Forelimb muscle (tissue), 1 donor: Measurements from ENCODE around the gene NDUFB3. TPM values are rescaled to one million over a fixed set of nuclear protein-coding genes. Genes with fewer than 3 reads are reported as not detected.
"Not testable (repeated sequence)": the region's sequence is repeated elsewhere in the genome, so short reads cannot be mapped to it uniquely, and the experiment has no call there.

Experiments used
- DNase-seq: peaks from one replicate; pipeline ENCODE4 v3.0.0-alpha.2; 2013; ENCODE audit warnings: low read depth
- polyA plus RNA-seq: library from polyadenylated mRNA; unstranded; fragments of 120-200 nt; gene quantifications from one replicate; pipeline ENCODE4 v1.2.1, GENCODE V29; 2013; ENCODE audit not compliant: insufficient read length

NDUFB3 gene
- polyA plus RNA-seq = 87.4 TPM

- peak; percentile 79 for DNase-seq
These were observed at the start of gene NDUFB3, which contains the start of gene HYCC2 for GRCh38 chr2:201071479-201072200. TSS of gene NDUFB3 (plus strand) at chr2:201072001. CDS start at chr2:201078883, 6,882 bp downstream. TSS of gene HYCC2 (minus strand) at chr2:201071671. CDS start at chr2:201024009, 47,662 bp downstream.

GRCh38 chr2:201024518-201024917, 47.3 kb upstream of the NDUFB3 start:
- no peak for DNase-seq

- DNase-seq = not testable (repeated sequence)
These were observed 37.4 kb upstream of the NDUFB3 start for GRCh38 chr2:201034355-201034754.

- DNase-seq = not testable (repeated sequence)
These were observed 33.4 kb upstream of the NDUFB3 start for GRCh38 chr2:201038361-201038760.

GRCh38 chr2:201038855-201039254, 32.9 kb upstream of the NDUFB3 start:
- DNase-seq = no peak

GRCh38 chr2:201040867-201041628, 30.8 kb upstream of the NDUFB3 start:
- no peak for DNase-seq

GRCh38 chr2:201042451-201042850, 29.4 kb upstream of the NDUFB3 start:
- DNase-seq = not testable (repeated sequence)

GRCh38 chr2:201043050-201043449, 28.8 kb upstream of the NDUFB3 start:
- DNase-seq = not testable (repeated sequence)

GRCh38 chr2:201046881-201047280, 24.9 kb upstream of the NDUFB3 start:
- no peak for DNase-seq

GRCh38 chr2:201049455-201049854, 22.3 kb upstream of the NDUFB3 start:
- no peak for DNase-seq

- DNase-seq = no peak
These were observed 14.7 kb upstream of the NDUFB3 start for GRCh38 chr2:201057087-201057521.

- no peak for DNase-seq
These were observed 14.0 kb upstream of the NDUFB3 start for GRCh38 chr2:201057715-201058248.

- no peak for DNase-seq
These were observed 12.9 kb upstream of the NDUFB3 start for GRCh38 chr2:201058914-201059313.

GRCh38 chr2:201059961-201060755, 11.6 kb upstream of the NDUFB3 start:
- no peak for DNase-seq

GRCh38 chr2:201063516-201063915, 8.3 kb upstream of the NDUFB3 start:
- not testable (repeated sequence) for DNase-seq

GRCh38 chr2:201064797-201065329, 6.9 kb upstream of the NDUFB3 start:
- DNase-seq = no peak

- no peak for DNase-seq
These were observed 788 bp upstream of the NDUFB3 start for GRCh38 chr2:201070948-201071478.

GRCh38 chr2:201072201-201072530, 365 bp downstream of the NDUFB3 start:
- DNase-seq = no peak

- DNase-seq = no peak
These were observed 1.3 kb downstream of the NDUFB3 start for GRCh38 chr2:201073071-201073470.

GRCh38 chr2:201074996-201075395, 3.2 kb downstream of the NDUFB3 start:
- no peak for DNase-seq

GRCh38 chr2:201084863-201085262, 13.1 kb downstream of the NDUFB3 start:
- no peak for DNase-seq
